Measurements from ENCODE around the gene SMG6. TPM values are rescaled to one million over a fixed set of nuclear protein-coding genes. Genes with fewer than 3 reads are reported as not detected.
"Not testable (repeated sequence)": the region's sequence is repeated elsewhere in the genome, so short reads cannot be mapped to it uniquely, and the experiment has no call there.

SMG6 gene
- polyA plus RNA-seq, 6 donors from 2014 or later, result 0.23 to 5.3 (median 2.6) TPM

DNA sequence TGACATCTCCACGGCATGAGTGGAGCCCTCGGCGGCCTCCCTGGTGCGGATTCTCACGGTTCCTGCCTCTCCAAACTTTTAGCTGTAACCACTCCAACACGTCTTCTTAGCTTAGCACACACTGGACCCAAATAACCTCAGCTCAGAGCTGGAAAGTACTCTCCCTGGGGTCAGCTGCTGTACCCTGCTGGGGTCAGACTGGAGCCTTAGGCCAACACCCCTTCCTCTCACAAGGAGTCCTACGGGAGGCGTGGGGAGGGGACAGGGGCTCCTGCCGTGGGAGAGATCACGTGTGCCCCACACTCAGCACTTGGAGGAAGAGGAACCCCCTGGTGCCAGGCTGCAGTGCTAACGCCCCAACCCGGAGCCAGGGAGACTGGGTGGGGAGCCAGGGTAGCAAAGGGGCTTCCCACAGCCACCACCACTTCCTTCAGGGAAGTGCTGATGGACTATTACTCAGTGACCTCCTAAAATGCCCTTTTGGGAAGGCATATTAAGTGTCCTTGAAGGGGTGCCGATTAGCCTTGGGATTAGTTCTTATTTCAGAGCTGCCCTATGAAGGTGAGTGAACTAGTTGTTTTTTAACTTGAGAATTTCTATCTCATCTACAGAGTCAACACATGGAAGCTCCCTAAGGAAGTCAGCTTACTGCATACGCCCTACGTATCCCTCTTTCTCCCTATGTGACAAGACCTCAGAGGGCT lies 124.6 kb downstream of the SMG6 start:
- DNase-seq (no peak), ATAC-seq (ENCODE audit: low read depth in 2 of 2) (no peak)
- H3K27ac Mint-ChIP-seq, result peak overlapping the region in 2 of 6 donors; percentile 31 to 63
- H3K36me3 Mint-ChIP-seq, result peaks cover 24 to 57% of the 10 kb centered on the region in 2 donors
- H3K9me3 Mint-ChIP-seq, result no peaks in the 10 kb centered on the region
- H3K4me1 Mint-ChIP-seq, result peaks cover 0 to 6% (median 0%) of the 10 kb centered on the region in 3 donors
- no peak overlapping the region for H3K4me3 Mint-ChIP-seq
- H3K27me3 Mint-ChIP-seq, result no peaks in the 10 kb centered on the region

DNA sequence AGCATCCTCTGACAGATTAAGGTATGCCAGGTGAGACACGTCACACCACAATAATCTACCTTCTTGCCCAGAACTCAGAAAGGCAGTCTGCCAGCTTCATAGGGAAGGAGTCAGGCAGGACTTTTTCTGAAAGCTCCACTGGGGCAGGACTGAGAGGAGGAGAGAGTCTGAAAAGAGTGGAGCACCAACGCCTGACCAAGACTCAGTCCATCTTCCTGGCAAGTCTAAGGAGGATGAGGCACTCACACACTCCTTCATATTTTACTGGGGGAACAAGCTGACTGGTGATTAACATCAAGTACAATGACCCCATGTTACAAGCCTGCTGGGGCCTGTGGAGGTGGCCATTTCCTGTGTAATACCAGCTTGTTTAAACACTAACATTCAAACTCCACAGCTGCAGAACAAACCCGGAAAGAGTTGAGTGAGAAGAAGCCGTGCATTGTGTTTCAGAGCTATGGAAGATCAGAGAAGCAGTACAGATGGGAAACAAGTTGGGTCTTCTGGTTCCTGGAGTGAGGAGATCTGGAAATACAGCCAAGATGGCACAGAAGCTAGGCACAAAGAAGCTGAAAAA lies 126.3 kb downstream of the SMG6 start:
- Mint-ChIP-seq H3K4me1 (peaks cover 0 to 6% (median 0%) of the 10 kb centered on the region in 3 donors), H3K36me3 (peaks cover 21 to 43% of the 10 kb centered on the region in 2 donors), H3K27me3 (no peaks in the 10 kb centered on the region), H3K4me3 (no peak overlapping the region), H3K9me3 (no peaks in the 10 kb centered on the region), H3K27ac (no peak overlapping the region)
- ATAC-seq (ENCODE audit: low read depth in 2 of 2), result no peak
- no peak for DNase-seq

DNA sequence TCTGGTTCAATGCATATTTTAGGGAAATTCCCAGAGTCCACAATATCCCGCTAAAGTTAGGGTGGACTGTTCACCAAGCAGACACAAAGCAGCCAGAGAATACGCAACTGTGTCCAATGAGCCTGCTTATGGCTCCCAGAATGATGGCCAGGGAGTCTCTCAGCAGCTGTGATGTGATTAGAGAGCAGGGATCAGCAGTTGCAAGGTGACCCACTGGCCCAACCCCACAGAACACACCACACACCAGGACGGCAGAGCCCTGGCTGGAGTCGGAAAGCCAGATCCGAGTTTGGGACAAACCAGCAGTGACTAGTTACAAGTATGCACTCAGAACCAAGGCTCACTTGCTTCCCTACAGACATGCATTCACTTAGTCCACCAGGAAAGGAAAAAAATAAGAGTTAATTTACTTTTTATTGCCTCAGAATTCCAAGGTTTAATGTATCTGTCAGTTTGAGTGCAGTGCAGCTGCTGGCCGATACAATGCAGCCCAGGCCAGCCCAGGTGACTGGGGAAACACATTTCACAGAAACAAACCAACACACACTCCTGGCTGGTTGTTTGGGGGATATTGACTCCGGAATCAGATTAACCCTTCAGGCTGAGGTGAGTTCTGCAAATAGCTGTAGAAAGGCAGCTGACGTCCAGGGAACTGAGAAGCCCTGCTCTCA lies 127.0 kb downstream of the SMG6 start:
- Mint-ChIP-seq H3K4me1 (peaks cover 0 to 6% (median 0%) of the 10 kb centered on the region in 3 donors), H3K9me3 (no peaks in the 10 kb centered on the region), H3K27ac (peak overlapping the region in 2 of 6 donors; percentile 18 to 49), H3K4me3 (no peak overlapping the region), H3K36me3 (peaks cover 21 to 38% of the 10 kb centered on the region in 2 donors), H3K27me3 (no peaks in the 10 kb centered on the region)
- ATAC-seq (ENCODE audit: low read depth in 2 of 2) (no peak), DNase-seq (no peak)

DNA sequence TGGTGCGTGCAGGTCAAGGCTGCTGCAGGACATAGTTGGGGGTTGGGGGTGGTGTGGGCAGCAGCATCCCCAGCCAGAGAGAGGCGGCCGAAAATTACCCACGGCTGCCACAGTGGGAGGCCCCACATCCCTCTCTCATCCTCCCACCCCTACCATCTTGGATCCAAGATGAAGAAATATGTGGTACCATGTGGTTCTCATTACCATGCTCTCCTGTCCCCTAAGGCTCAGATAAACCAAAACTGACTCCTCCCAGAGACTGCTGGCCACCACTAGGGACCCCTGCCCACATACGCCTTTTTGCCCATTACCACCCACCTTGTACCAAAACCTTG lies 128.3 kb downstream of the SMG6 start:
- Mint-ChIP-seq H3K36me3 (peaks cover 15 to 32% of the 10 kb centered on the region in 2 donors), H3K27me3 (no peaks in the 10 kb centered on the region), H3K4me3 (no peak overlapping the region), H3K9me3 (no peaks in the 10 kb centered on the region), H3K27ac (no peak overlapping the region), H3K4me1 (peaks cover 0 to 3% (median 0%) of the 10 kb centered on the region in 3 donors)
- ATAC-seq (ENCODE audit: low read depth in 2 of 2) (no peak), DNase-seq (no peak)

DNA sequence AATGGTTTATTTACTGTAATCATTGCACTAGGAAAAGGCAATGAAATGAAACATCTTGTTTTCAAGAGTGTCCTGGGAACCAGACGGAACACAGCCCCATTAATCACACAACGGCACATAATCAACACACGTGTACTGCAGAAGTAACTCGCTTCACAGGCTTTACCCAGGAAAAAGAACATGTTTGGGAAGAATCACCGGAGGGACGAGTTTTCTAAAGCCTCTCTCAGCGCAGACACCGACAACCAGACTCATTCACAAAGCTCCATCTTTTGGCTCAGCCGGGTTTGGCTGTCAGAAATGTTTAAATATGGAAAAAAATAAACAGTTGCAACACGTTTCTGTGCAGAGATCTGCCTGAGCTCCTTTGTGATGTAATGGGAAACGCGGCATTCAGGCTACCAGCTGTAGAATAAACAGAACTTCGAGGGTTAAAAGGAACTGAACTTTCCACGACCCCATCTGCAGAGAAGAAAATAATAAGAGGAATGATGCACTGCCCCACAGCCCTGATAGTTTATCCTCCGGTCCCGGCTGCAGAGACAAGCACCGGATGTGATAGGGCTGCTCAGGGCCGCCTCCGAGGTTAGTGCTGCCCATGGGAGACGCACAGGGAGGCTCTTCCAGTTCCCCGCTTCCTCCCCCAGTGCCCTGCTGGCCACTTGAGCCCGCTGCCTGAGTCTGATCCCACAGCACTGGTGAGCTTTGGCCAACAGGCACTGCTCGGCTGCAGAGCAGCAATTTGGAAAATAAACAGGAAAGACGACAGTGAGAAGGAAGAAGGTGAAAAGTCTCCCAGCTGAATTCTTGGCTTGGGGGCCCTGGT lies 128.9 kb downstream of the SMG6 start:
- ATAC-seq (ENCODE audit: low read depth in 2 of 2) (no peak), DNase-seq (no peak)
- no peaks in the 10 kb centered on the region for H3K4me1 Mint-ChIP-seq
- no peak overlapping the region for H3K27ac Mint-ChIP-seq
- H3K36me3 Mint-ChIP-seq, result peaks cover 14 to 31% of the 10 kb centered on the region in 2 donors
- H3K27me3 Mint-ChIP-seq, result no peaks in the 10 kb centered on the region
- H3K9me3 Mint-ChIP-seq, result no peaks in the 10 kb centered on the region
- H3K4me3 Mint-ChIP-seq, result no peak overlapping the region

DNA sequence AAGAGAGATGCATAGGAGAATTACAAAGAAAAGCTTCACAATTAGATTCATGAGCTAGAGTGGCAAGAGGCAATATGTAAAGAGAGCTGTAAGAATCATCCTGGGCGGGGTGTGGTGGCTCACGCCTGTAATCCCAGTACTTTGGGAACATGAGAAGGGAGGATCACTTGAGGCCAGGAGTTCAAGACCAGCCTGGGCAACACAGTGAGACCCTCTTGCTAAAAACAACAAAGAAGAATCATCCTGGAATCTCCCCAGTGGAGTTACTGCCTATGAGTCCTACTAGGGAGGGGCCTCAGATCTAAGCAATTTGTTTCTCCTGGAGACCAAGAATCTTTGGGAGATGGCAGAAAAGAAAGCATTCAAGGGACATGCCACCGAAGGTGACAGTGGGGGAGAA lies 129.6 kb downstream of the SMG6 start:
- no peaks in the 10 kb centered on the region for H3K4me1 Mint-ChIP-seq
- peak overlapping the region in 1 of 8 donors; percentile 26 for H3K4me3 Mint-ChIP-seq
- DNase-seq, result no peak
- H3K36me3 Mint-ChIP-seq, result peaks cover 18 to 37% of the 10 kb centered on the region in 2 donors
- no peaks in the 10 kb centered on the region for H3K9me3 Mint-ChIP-seq
- ATAC-seq (ENCODE audit: low read depth in 2 of 2), result no peak
- H3K27me3 Mint-ChIP-seq, result no peaks in the 10 kb centered on the region
- H3K27ac Mint-ChIP-seq, result peak overlapping the region in 3 of 6 donors; percentile 24 to 67 (median 40)

DNA sequence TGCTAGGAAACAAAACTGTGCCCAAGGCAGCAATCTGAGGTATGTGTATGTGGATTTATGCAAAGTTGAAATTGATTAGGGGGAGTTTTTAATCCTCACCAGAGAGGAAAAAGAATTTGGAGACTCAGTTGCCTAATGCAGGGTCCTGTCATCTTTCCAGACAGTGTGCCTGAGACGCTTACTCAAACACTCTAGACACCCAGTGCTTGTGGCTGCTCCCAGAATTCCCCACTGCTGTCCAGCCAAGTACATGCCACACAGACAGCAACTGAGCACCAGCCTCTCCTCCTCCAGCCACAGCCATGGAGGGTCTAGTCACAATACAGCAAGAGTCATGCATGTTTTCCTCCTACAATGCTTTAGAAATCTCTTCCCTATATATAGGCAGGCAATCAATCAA lies 130.6 kb downstream of the SMG6 start:
- DNase-seq, result no peak
- Mint-ChIP-seq H3K9me3 (no peaks in the 10 kb centered on the region), H3K36me3 (peaks cover 18 to 37% of the 10 kb centered on the region in 2 donors), H3K27ac (peak overlapping the region in 2 of 6 donors; percentile 21 to 39), H3K27me3 (no peaks in the 10 kb centered on the region), H3K4me3 (no peak overlapping the region), H3K4me1 (no peaks in the 10 kb centered on the region)
- ATAC-seq (ENCODE audit: low read depth in 2 of 2), result no peak

DNA sequence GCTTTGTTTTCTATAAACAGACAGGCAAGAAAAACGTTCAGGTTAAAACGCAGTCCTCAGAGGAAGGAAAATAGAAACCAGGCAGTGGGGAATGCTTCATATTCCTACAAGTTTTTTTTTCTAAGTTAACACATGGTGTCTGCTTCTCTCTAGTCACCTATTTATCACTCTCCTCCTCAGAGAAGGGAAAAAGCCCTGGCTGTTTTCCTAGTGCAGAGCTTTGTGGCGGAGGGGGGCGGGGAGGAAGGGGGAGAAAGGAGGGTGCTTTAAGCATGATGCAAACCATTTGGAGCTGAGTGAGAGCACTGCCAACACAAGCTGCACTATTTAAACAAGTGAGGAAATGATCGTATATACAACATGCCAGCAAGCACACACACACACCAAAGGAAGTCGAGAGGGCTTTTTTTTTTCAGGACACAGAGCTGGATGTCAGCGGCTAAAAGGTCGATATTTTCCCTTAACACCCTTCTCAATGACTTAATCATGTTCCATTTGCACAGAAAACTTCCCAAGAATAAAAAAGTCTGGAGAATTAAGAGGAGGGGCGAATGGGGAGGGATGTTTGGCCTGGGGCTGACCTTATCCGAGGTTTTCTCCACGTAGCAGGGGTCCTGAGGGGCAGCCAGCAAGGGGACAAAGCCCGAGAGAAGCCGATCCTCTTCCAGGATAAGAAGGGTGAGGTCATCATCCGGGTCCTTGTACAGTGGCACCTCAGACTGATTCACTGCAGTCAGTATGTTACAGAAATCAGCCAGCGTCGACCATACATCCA lies 131.3 kb downstream of the SMG6 start:
- peaks cover 18 to 32% of the 10 kb centered on the region in 2 donors for H3K36me3 Mint-ChIP-seq
- H3K27ac Mint-ChIP-seq, result no peak overlapping the region
- H3K4me3 Mint-ChIP-seq, result no peak overlapping the region
- ATAC-seq (ENCODE audit: low read depth in 2 of 2) (no peak), DNase-seq (no peak)
- H3K9me3 Mint-ChIP-seq, result no peaks in the 10 kb centered on the region
- no peaks in the 10 kb centered on the region for H3K27me3 Mint-ChIP-seq
- no peaks in the 10 kb centered on the region for H3K4me1 Mint-ChIP-seq

DNA sequence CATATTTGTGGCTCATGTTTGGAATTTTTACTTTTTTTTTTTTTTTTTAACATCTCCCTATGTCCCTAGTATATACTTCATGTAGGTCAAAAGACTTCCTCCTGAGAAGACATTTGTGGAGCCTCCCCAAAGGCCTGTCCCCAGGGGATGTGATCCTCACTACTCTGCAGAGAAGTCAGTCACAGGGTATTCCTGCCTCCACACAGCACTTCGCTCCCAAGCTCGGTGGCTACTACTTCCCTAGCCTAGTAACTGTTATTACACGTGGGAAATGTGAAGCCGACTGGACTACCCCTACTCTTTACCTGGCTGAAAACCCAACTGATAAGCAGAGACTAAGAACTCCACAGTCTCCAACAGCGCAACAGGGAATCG lies 131.9 kb downstream of the SMG6 start:
- ATAC-seq (ENCODE audit: low read depth in 2 of 2), result no peak
- Mint-ChIP-seq H3K36me3 (peaks cover 18 to 28% of the 10 kb centered on the region in 2 donors), H3K4me1 (no peaks in the 10 kb centered on the region), H3K27ac (peak overlapping the region in 1 of 6 donors; percentile 70), H3K9me3 (no peaks in the 10 kb centered on the region), H3K27me3 (no peaks in the 10 kb centered on the region), H3K4me3 (no peak overlapping the region)
- no peak for DNase-seq

DNA sequence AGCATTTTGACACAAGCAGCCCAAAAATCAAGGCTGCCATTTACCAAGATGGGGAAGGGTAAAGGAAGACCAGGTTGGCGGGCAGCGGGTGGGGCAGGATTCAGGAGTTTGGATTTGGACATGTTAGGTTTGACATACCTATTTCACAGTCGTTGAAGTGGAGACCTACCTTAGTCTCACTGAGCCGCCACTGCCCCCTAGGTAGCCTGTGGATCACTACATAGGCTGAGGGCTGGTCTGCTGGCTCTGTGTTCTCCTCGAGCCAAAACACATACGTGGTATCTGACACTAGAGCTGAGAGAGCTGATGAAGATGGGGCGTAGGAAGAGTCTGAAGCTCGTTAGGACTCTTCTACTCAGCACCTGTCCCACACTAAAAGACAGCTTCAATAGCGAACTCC lies 133.6 kb downstream of the SMG6 start:
- H3K4me1 Mint-ChIP-seq, result no peaks in the 10 kb centered on the region
- DNase-seq (peak; percentile 9), ATAC-seq (ENCODE audit: low read depth in 2 of 2) (peak; percentile 56 to 66)
- no peaks in the 10 kb centered on the region for H3K9me3 Mint-ChIP-seq
- H3K4me3 Mint-ChIP-seq, result no peak overlapping the region
- H3K27me3 Mint-ChIP-seq, result no peaks in the 10 kb centered on the region
- H3K36me3 Mint-ChIP-seq, result peaks cover 18 to 27% of the 10 kb centered on the region in 2 donors
- H3K27ac Mint-ChIP-seq, result no peak overlapping the region

DNA sequence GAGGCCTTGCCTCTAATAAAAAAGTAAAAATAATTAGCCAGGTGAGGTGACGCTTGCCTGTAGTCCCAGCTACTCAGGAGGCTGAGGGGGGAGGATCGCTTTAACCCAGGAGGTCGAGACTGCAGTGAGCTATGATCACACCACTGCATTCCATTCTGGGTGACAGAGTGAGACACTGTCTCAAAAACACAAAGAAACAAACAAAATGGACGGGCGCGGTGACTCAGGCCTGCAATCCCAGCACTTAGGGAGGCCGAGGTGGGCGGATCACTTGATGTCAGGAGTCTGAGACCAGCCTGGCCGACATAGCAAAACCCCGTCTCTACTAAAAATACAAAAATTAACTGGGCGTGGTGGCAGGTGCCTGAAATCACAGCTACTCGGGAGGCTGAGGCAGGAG lies 137.9 kb downstream of the SMG6 start:
- H3K4me1 Mint-ChIP-seq; ATAC-seq (ENCODE audit: low read depth in 2 of 2); H3K9me3 Mint-ChIP-seq; H3K27me3 Mint-ChIP-seq; H3K27ac Mint-ChIP-seq; DNase-seq: not testable (repeated sequence)
- peak overlapping the region in 1 of 8 donors; percentile 35 for H3K4me3 Mint-ChIP-seq
- peaks cover 6 to 16% of the 10 kb centered on the region in 2 donors for H3K36me3 Mint-ChIP-seq

DNA sequence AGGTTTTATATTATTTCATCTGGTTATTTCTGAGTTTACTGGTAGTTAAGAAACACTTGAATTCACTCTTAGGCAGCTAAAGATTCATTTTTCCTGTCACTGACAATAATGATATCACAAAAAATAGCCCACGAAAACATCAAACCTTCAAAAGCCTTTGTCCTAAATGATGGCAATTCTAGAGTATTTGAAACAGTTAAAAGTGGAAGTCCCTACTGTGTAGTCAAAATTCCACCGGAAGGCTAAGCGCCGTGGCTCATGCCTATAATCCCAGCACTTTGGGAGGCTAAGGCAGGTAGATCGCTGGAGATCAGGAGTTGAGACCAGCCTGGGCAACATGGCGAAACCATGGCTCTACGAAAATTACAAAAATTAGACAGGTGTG lies 145.2 kb downstream of the SMG6 start:
- Mint-ChIP-seq H3K27ac (peak overlapping the region in 1 of 6 donors; percentile 63), H3K4me3 (no peak overlapping the region), H3K36me3 (peaks cover 9 to 13% of the 10 kb centered on the region in 2 donors), H3K4me1 (peaks cover 0 to 8% (median 0%) of the 10 kb centered on the region in 3 donors), H3K27me3 (no peaks in the 10 kb centered on the region), H3K9me3 (no peaks in the 10 kb centered on the region)
- ATAC-seq (ENCODE audit: low read depth in 2 of 2) (no peak), DNase-seq (no peak)

All from naive B cell (primary cell).